GM12873 (cell line): Measurements from ENCODE around the gene PPP2R5C.

Experiments used
- CTCF ChIP-seq: IDR thresholded peaks from 2 replicates; pipeline ENCODE4 v1.5.1; 2012; ENCODE audit warnings: low read depth, mild to moderate bottlenecking, moderate library complexity, low read length, control low read depth; ENCODE audit not compliant: insufficient read depth; ENCODE audit errors: missing control alignments

The PPP2R5C gene

GRCh38 chr14:101878822-101879528 lies 117.5 kb downstream of the PPP2R5C start:
- TF ChIP-seq CTCF: no peak

GRCh38 chr14:101879529-101880336 lies 118.2 kb downstream of the PPP2R5C start:
- TF ChIP-seq CTCF: no peak

- TF ChIP-seq CTCF: no peak
Observed at GRCh38 chr14:101881426-101881825, 119.9 kb downstream of the PPP2R5C start.

GRCh38 chr14:101882141-101882935 lies 120.8 kb downstream of the PPP2R5C start:
- no peak for TF ChIP-seq CTCF

- TF ChIP-seq CTCF: no peak
Observed at GRCh38 chr14:101884089-101884933, 122.8 kb downstream of the PPP2R5C start.

- no peak for TF ChIP-seq CTCF
Observed at GRCh38 chr14:101884934-101885576, 123.5 kb downstream of the PPP2R5C start.
